NCI-H2171 (cell line): ENCODE results near the gene PSMG3.

Experiments used
- DNase-seq: peaks from one replicate; lab custom pipeline; 2025; lab: John Stamatoyannopoulos, UW

Gene PSMG3

GRCh38 chr7:1558181-1558811 lies 11.5 kb downstream of the PSMG3 start:
- DNase-seq = no peak

- DNase-seq = no peak
These were observed 12.1 kb downstream of the PSMG3 start for GRCh38 chr7:1557771-1558170.

- no peak for DNase-seq
These were observed 12.8 kb downstream of the PSMG3 start for GRCh38 chr7:1557006-1557405.

GRCh38 chr7:1555813-1556543 lies 13.9 kb downstream of the PSMG3 start, which contains the start of gene TMEM184A:
TMEM184A (minus strand) TSS chr7:1556205; CDS start chr7:1555484, 721 bp downstream.
- DNase-seq = peak; percentile 94

- peak; percentile 76 for DNase-seq
These were observed 14.6 kb downstream of the PSMG3 start for GRCh38 chr7:1555046-1555812.

GRCh38 chr7:1554333-1555045 lies 15.3 kb downstream of the PSMG3 start:
- no peak for DNase-seq

GRCh38 chr7:1553512-1554210 lies 16.2 kb downstream of the PSMG3 start:
- no peak for DNase-seq

GRCh38 chr7:1552200-1552599 lies 17.6 kb downstream of the PSMG3 start:
- no peak for DNase-seq

GRCh38 chr7:1550846-1551155 lies 19.0 kb downstream of the PSMG3 start:
- no peak for DNase-seq

GRCh38 chr7:1550005-1550845 lies 19.6 kb downstream of the PSMG3 start:
- DNase-seq = no peak

- no peak for DNase-seq
These were observed 20.4 kb downstream of the PSMG3 start for GRCh38 chr7:1549357-1550004.

- no peak for DNase-seq
These were observed 20.9 kb downstream of the PSMG3 start for GRCh38 chr7:1548944-1549343.

- DNase-seq = no peak
These were observed 21.4 kb downstream of the PSMG3 start for GRCh38 chr7:1548438-1548831.

- DNase-seq = no peak
These were observed 21.9 kb downstream of the PSMG3 start for GRCh38 chr7:1547777-1548437.

- DNase-seq = no peak
These were observed 22.7 kb downstream of the PSMG3 start for GRCh38 chr7:1546909-1547776.

- no peak for DNase-seq
These were observed 23.4 kb downstream of the PSMG3 start for GRCh38 chr7:1546274-1546908.

- no peak for DNase-seq
These were observed 24.2 kb downstream of the PSMG3 start for GRCh38 chr7:1545417-1546246.
